Heart left ventricle (tissue), 13 donors: Measurements from ENCODE around the gene HPSE.

Source experiments
- CTCF ChIP-seq, 12 donors: fragments of 200-600 bp; sonication (generic) in 4 of 12; IDR thresholded peaks; one replicate each; pipeline versions ENCODE4 v1.5.0 to v1.8.0; 2018 to 2022; ENCODE audit warnings: antibody characterized with exemption in 12 of 12, mild to moderate bottlenecking in 5 of 12
- POLR2A ChIP-seq, 2 donors: fragments of 450-650 bp; IDR thresholded peaks; one replicate each; pipeline ENCODE4 v1.6.1; 2017; ENCODE audit warnings: antibody characterized with exemption in 2 of 2, mild to moderate bottlenecking in 2 of 2, moderate library complexity in 2 of 2
- donor health status: ischemic (EF 13 %, LVEDD 7.1; RV severe dilation, severe dysfunction).
- donor health status: DM: no; HTN: yes; CAD: no.
- donor health status: DM: no; HTN: no; CAD: no.
- donor health status: ischemic (EF 25% LVEDD 6.9; RV normal size, moderate dysfunction).
- donor health status: ischemic (EF 25% LVEDD 5.7; RV mildly dilated, moderate dysfunction).
- donor health status: ischemic (EF 35%, LVEDD 5.7; RV mildly dilated, moderate dysfunction).
- donor health status: nonischemic (EF 11% LVEDD 7.7; RV severe dilation, severe dysfunction).
- donor health status: DM: yes; HTN: yes; CAD: no.
- donor health status: PGD.
- donor health status: ischemic (EF 29% LVEDD 5.4; RV normal size, mild dysfunction).
- donor health status: nonischemic (EF 23%, LVEDD 6.1; RV moderate dilation, normal function).

GRCh38 chr4:83335701-83336100 lies 1.1 kb upstream of the HPSE start:
- TF ChIP-seq CTCF (IDR thresholded peaks at IDR 0.05): no peak
- no peak for TF ChIP-seq POLR2A (IDR thresholded peaks at IDR 0.05)
